ENCODE data around the gene EBF3.

- no peak for TF ChIP-seq CTCF (IDR thresholded peaks at IDR 0.05)
- no peak for TF ChIP-seq EP300 (IDR thresholded peaks at IDR 0.05)
Measured at GRCh38 chr10:129940617-129941198, 23.4 kb downstream of the EBF3 start.
